Spinal cord (tissue), 10 donors: Measurements from ENCODE around the gene CABP4. TPM values are rescaled to one million over a fixed set of nuclear protein-coding genes. Genes with fewer than 3 reads are reported as not detected.
"Not testable (repeated sequence)": the region's sequence is repeated elsewhere in the genome, so short reads cannot be mapped to it uniquely, and the experiment has no call there.

ENCODE experiments used
- DNase-seq, 6 donors: peaks; one replicate each; pipeline versions ENCODE4 v3.0.0 to v3.0.0-alpha.2; 2013 to 2015; ENCODE audit warnings: low spot score in 6 of 6, low read depth in 4 of 6
- H3K27ac ChIP-seq: one replicate; pipeline ENCODE4 v1.5.1; 2013; ENCODE audit warnings: low read depth, low read length, control low read depth
- H3K27me3 ChIP-seq: one replicate; pipeline ENCODE4 v1.6.1; 2013; ENCODE audit warnings: low read length; ENCODE audit not compliant: control insufficient read depth, insufficient read depth
- H3K36me3 ChIP-seq: one replicate; pipeline ENCODE4 v1.6.1; 2013; ENCODE audit warnings: low read length; ENCODE audit not compliant: control insufficient read depth, insufficient read depth
- H3K4me1 ChIP-seq: one replicate; pipeline ENCODE4 v1.6.1; 2013; ENCODE audit warnings: low read length; ENCODE audit not compliant: control insufficient read depth, insufficient read depth
- H3K4me3 ChIP-seq: one replicate; pipeline ENCODE4 v1.5.1; 2013; ENCODE audit warnings: low read depth, low read length, control low read depth
- H3K9me3 ChIP-seq: one replicate; pipeline ENCODE4 v1.6.1; 2013; ENCODE audit warnings: low read length; ENCODE audit not compliant: control insufficient read depth, insufficient read depth
- WGBS: methylation state at CpG from one replicate; pipeline ENCODE4 v1.1.5; 2013; ENCODE audit warnings: missing lambda C conversion rate; ENCODE audit not compliant: insufficient coverage; 5-methylcytosine and 5-hydroxymethylcytosine counted together
- polyA plus RNA-seq, 2 donors: library from polyadenylated mRNA; unstranded; fragments of 120-200 nt; gene quantifications; one replicate each; pipeline ENCODE4 v1.2.1, GENCODE V29; 2013; ENCODE audit not compliant: insufficient read length in 2 of 2
- total RNA-seq, 2 donors: library from RNA; depleted of rRNA in 1 of 2; stranded (reverse); fragments of 120-200 nt in 1 of 2; fragments of >200 nt in 1 of 2; gene quantifications; one replicate each; pipeline versions ENCODE4 v1.2.3 to v1.2.4, GENCODE V29; 2013 to 2014
- donor health status: healthy.

Gene CABP4
- total and polyA plus RNA-seq, 4 donors = 0.30 to 0.67 (median 0.46) TPM

GRCh38 chr11:67453816-67454732 lies 1.1 kb upstream of the CABP4 start:
- DNase-seq = no peak
- peaks cover 12% of the 10 kb centered on the region for H3K4me1 ChIP-seq
- H3K27ac ChIP-seq = no peak overlapping the region
- H3K27me3 ChIP-seq = no peaks in the 10 kb centered on the region
- H3K36me3 ChIP-seq = no peaks in the 10 kb centered on the region
- WGBS = 86% methylated on average over 14 of the region's 21 CpGs
- H3K4me3 ChIP-seq = no peak overlapping the region
- no peaks in the 10 kb centered on the region for H3K9me3 ChIP-seq

- Histone ChIP-seq H3K36me3 (no peaks in the 10 kb centered on the region), H3K9me3 (no peaks in the 10 kb centered on the region), H3K4me1 (peaks cover 12% of the 10 kb centered on the region), H3K27ac (no peak overlapping the region), H3K27me3 (no peaks in the 10 kb centered on the region), H3K4me3 (no peak overlapping the region)
- no peak for DNase-seq
- 76% methylated on average over 25 of the region's 25 CpGs for WGBS
Measured at GRCh38 chr11:67456068-67456705, 1.0 kb downstream of the CABP4 start.

GRCh38 chr11:67457453-67457852 lies 2.3 kb downstream of the CABP4 start:
- H3K4me1 ChIP-seq = peaks cover 2% of the 10 kb centered on the region
- 91% methylated on average over 11 of the region's 12 CpGs for WGBS
- no peaks in the 10 kb centered on the region for H3K9me3 ChIP-seq
- DNase-seq = no peak
- no peaks in the 10 kb centered on the region for H3K36me3 ChIP-seq
- H3K27me3 ChIP-seq = no peaks in the 10 kb centered on the region
- H3K4me3 ChIP-seq = no peak overlapping the region
- H3K27ac ChIP-seq = no peak overlapping the region

DNA sequence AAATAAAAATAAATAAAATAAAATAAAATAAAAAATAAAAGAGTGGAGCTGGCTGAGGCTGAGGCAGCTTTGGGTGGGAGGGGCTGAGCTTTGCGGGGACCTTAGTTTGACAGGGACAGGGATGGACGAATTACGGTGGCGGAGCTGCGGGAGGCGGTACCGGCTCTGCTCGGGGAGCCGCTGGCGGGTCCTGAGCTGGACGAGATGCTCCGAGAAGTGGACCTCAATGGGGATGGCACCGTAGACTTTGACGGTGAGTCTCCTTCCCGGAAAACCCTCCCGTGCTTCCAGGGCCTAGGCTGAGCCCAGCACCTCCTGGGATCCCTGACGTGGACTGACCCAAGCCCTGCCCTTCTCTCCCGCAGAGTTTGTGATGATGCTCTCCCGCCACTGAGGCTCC lies 3.1 kb downstream of the CABP4 start:
- 78% methylated on average over 19 of the region's 19 CpGs for WGBS
- H3K4me1 ChIP-seq = no peaks in the 10 kb centered on the region
- H3K27me3 ChIP-seq = no peaks in the 10 kb centered on the region
- no peak overlapping the region for H3K27ac ChIP-seq
- no peaks in the 10 kb centered on the region for H3K9me3 ChIP-seq
- no peaks in the 10 kb centered on the region for H3K36me3 ChIP-seq
- no peak overlapping the region for H3K4me3 ChIP-seq
- no peak for DNase-seq

DNA sequence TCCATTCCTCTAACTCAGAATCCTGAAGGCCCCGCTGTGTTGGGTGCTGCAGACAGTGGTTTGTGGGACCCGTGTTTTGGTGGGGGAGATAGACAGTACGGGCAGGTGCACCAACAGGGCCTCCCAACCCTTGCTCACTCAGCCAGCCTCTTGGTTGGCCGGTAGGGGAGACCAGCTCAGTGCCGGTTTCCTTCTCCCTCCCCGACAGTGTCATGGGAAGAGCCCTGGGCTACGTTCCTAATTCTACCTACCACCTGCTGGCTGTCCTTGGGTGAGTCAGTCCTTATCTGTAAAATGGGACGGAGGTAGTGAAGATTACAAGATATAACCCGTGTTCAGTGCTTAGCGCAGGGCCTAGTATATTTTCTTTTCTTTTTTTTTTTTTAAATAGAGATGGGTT lies 8.0 kb downstream of the CABP4 start:
- Histone ChIP-seq H3K27ac (no peak overlapping the region), H3K9me3 (no peaks in the 10 kb centered on the region), H3K4me1 (peaks cover 37% of the 10 kb centered on the region), H3K27me3 (no peaks in the 10 kb centered on the region), H3K4me3 (no peak overlapping the region), H3K36me3 (peaks cover 19% of the 10 kb centered on the region)
- 97% methylated on average over 6 of the region's 10 CpGs for WGBS
- DNase-seq = no peak

DNA sequence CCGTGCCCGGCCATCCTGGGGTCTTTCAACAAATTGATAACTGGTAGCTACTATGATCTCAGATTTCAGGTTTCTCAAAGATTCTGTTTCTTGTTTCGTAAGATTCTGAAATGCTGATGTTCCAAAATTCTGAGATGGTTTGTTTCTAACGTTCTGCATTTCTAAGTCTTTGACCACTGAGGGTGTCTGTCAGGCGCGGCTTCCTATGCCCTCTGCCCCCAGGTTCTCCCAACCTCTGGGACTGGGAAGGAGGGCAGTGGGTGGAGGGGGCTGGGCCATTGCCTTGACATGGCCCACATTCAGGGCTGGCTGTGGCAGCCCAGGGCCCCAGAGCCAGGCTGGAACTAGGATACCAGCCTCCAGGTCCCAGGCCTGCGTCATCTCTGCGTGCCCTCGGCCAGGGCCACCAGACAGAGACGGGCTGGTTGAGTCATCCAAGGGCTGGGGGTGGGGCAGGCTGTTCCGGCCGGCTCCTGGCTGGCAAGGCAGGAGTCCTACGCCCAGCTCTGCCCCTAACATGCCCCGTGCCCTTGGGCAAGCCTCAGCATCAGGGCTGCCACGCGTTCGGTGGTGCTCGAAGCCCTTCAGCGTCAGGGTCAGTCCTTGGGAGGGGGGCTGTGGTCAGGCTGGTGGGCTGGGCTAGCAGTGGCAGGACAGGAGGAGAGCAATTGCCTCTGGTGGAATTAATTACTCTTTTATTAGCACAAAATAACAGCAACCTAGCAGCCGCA lies 8.7 kb downstream of the CABP4 start:
- Histone ChIP-seq H3K27ac (peak overlapping the region; percentile 69), H3K36me3 (peaks cover 19% of the 10 kb centered on the region), H3K4me1 (peaks cover 43% of the 10 kb centered on the region), H3K27me3 (no peaks in the 10 kb centered on the region), H3K9me3 (no peaks in the 10 kb centered on the region), H3K4me3 (peak overlapping the region; percentile 68)
- 88% methylated on average over 18 of the region's 20 CpGs for whole genome bisulfite sequencing
- DNase-seq = no peak

- peaks cover 19% of the 10 kb centered on the region for H3K36me3 ChIP-seq
- no peaks in the 10 kb centered on the region for H3K9me3 ChIP-seq
- 10% methylated on average over 41 of the region's 56 CpGs for WGBS
- peak overlapping the region; percentile 68 for H3K4me3 ChIP-seq
- peaks cover 46% of the 10 kb centered on the region for H3K4me1 ChIP-seq
- peak; percentile 28 to 93 (median 50) for DNase-seq
- H3K27me3 ChIP-seq = no peaks in the 10 kb centered on the region
- H3K27ac ChIP-seq = peak overlapping the region; percentile 69
Measured at GRCh38 chr11:67464411-67465188, 9.4 kb downstream of the CABP4 start.

- H3K27ac ChIP-seq = peak overlapping the region; percentile 69
- DNase-seq = no peak
- 65% methylated on average over 3 of the region's 3 CpGs for WGBS
Measured at GRCh38 chr11:67465189-67465510, 10.0 kb downstream of the CABP4 start.

GRCh38 chr11:67465530-67465929 lies 10.4 kb downstream of the CABP4 start:
- H3K27ac ChIP-seq, H3K4me3 ChIP-seq, DNase-seq, H3K9me3 ChIP-seq, H3K27me3 ChIP-seq: not testable (repeated sequence)
- H3K4me1 ChIP-seq = peaks cover 49% of the 10 kb centered on the region
- no CpG with 5 or more reads among the region's 2 CpGs for WGBS
- peaks cover 19% of the 10 kb centered on the region for H3K36me3 ChIP-seq

More at GRCh38 chr11:67465189-67465510, 10.0 kb downstream of the CABP4 start:
- H3K27me3 ChIP-seq = no peaks in the 10 kb centered on the region
- H3K36me3 ChIP-seq = peaks cover 19% of the 10 kb centered on the region
- peak overlapping the region; percentile 68 for H3K4me3 ChIP-seq
- peaks cover 49% of the 10 kb centered on the region for H3K4me1 ChIP-seq
- no peaks in the 10 kb centered on the region for H3K9me3 ChIP-seq
